SKM-1 (cell line): ENCODE measurements around the gene CCNJL.
A peak's percentile ranks its signal among the peaks of the same experiment; 100 is the strongest.

Source experiments
- DNase-seq: peaks from one replicate; lab custom pipeline; 2025; ENCODE audit not compliant: unreplicated experiment; lab: John Stamatoyannopoulos, UW

Gene CCNJL

GRCh38 chr5:160333721-160334120 is 21.4 kb upstream of the CCNJL start:
- DNase-seq, result peak; percentile 36

DNA sequence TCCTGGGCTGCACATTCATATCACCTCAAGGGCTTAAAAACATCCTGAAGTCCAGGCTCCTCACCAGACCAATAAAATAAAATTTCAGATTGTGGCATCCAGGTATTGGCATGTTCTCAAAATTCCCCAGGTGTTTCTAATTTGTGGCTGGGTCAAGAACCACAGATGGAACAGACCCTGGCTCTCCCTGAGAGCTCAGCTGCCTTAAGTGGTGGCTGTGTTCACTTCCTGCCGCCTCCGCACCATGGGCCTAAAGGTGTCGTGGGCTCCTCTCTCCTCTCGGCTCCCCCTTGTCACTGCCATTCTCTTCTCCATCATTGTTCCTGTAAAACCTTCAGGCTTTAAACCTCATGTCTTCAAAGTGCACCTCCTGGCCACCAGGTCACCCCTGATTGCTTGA is 17.8 kb upstream of the CCNJL start:
- no peak for DNase-seq

- DNase-seq, result no peak
Measured at GRCh38 chr5:160327818-160328217, 15.5 kb upstream of the CCNJL start.

DNA sequence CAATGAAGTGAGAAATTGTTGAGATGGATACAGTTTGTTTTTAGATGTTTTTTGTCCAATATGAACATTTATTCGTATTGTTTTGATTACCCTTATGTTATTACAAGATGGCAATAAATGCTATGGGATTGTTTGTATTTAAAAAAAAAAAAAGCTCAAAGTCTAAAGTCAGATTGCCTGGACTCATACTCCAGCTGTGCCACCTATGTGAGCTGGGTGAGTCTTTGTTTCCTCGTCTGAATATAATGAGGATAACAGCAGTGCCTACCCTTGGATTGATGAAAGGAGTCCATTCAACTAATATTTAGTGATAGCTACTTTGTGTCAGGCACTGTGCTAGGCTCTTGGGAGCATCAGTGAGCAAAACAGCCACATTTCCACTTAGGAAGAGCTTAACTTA is 14.6 kb upstream of the CCNJL start:
- DNase-seq, result no peak

DNA sequence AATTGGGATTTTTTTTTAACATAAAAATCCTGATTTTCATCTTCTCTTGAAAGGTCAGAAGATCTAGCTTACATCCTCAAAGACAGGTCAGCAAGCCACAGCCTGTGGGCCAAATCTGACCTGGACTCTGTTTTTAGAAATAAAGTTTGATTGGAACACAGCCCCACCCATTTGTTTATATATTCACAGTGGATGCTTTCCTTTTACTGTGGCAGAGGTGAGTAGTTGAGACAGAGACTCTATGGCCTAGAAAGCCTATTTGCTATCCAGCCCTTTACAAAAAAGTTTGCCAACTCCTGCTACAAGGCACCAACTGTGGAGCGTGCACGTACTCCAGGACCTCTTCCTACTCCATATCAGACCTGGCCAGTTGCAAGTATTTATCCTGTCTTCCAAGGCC is 13.4 kb upstream of the CCNJL start:
- DNase-seq, result no peak

GRCh38 chr5:160324886-160325285 is 12.5 kb upstream of the CCNJL start:
- DNase-seq, result peak; percentile 35

- DNase-seq, result peak; percentile 39
Measured at GRCh38 chr5:160318409-160318808, 6.0 kb upstream of the CCNJL start.

DNA sequence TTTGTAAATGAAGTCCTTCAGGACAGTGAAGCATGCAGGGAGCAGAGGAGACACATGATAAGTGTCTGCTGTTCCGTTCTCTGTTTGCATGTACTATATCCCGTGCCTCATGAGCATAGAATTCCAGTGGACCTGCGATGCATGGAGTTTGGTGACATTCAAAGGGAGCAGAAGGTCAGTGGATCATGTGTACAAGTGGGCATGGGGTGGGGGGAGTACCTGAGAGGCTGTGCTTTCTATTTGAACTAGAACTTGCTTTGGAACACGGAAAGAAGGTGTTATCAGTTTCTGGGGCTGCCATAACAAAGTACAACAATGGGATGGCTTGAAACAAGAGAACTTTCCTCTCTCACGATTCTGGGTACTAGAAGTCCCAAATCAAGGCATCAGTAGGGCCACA is 5.1 kb upstream of the CCNJL start:
- DNase-seq, result no peak

DNA sequence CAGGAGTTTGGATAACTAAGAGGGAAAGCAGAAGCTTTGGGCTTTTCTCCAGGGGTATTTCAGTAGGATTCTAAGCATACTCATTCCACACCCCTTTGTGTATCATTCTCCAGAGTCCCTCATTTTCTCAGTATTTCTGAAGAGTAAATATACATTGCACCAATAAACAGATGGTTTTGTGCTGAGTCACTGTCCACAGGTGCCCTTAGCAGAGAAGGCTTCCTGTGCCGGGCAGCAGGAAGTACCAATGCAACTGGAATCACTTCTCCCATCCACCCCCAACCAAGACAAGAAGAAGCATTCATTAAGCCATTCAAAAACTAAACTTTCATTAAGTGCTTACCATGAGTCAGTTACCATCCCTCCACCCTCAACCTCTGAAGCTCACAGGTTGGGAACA is 3.6 kb upstream of the CCNJL start:
- DNase-seq, result no peak

GRCh38 chr5:160312960-160313727 is 780 bp upstream of the CCNJL start:
- DNase-seq, result no peak

DNA sequence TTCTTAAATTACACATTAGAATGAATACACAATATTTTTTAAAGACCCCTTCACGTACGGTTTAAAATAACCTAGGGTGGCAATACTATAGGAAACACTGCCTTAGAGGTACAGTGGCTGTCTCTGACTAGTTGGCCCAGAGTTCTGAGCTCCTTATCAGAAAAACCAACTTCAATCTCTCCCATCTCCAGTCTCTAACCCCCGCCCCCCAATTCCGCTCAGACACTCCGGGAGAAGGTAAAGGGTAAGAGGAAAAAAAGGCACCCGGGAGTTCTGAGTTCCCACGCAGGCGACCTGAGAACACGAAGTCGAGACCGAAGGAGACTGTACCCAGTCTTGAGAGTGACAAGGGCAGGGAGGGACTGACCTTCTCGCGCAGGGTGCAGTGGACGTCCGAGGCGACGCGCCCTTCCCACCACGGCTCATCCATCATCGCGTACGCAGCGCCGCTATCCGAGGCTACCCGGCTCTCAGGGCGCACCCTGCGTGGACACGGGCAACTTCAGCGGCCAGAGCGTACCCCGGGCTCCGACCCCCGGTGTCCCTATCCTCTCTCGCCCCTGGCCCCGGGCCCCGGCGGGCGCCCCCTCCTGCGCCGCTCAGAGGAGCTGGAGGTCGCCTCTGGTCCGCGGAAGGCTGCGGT is 752 bp downstream of the CCNJL start:
- no peak for DNase-seq

- no peak for DNase-seq
Measured at GRCh38 chr5:160310552-160311295, 1.6 kb downstream of the CCNJL start.

DNA sequence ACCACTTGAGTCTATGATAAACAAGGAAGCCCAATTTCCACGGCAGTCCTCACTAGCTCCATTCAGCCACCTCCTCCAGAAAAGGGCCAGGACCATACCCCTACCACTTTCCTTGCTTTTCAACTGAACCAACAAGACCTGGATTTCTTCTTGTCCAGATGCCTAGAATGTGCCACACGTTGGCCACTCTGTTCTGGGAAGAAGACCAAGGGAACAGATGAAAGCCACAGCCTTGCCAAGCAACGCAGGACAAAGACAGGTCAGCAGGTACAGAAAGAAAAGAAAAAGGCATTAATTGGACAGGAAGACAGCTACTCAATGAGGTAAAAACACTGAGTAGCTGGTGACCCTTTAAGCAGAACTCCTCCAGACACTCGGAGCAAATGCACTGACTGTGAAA is 2.2 kb downstream of the CCNJL start:
- DNase-seq, result no peak

DNA sequence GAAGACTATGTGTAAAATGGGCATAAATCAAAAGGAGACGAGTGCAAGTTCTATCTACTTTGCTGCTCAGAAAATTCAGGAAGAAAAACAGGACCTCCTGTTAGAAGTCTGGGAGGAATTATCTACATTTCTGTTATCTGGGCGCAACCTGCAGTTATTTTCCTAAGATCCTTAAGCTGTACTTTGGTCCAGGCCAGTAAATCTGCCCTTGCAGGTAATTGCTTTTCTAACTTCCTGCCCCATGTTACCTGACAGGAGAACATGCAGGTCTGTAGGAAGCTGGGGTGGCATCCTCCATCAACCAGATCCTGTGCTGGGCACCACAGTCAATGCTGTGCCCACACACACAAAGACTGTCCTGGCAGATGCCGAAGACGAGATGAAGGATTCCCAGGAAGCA is 5.7 kb downstream of the CCNJL start:
- DNase-seq, result no peak

- DNase-seq, result no peak
Measured at GRCh38 chr5:160305319-160305718, 7.0 kb downstream of the CCNJL start.

DNA sequence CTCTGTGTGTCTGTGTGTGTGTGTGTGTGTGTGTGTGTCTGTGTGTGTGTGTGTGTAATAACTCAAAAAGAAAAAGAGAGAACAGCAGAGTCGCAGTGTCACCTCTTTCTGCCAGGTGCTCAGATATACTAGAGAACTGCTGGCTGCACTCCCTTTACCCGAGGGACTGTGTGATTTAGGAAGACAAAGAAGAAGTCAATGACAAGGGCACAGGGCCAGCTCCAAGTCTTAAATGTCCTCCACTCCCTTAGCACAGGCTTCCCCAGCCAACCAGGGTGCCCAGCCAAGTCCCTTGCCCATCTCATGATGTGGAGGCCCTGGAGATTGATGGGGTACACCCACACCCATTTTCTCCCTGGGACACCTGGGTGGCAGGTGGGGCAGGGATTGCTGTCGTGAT is 8.7 kb downstream of the CCNJL start:
- no peak for DNase-seq

DNA sequence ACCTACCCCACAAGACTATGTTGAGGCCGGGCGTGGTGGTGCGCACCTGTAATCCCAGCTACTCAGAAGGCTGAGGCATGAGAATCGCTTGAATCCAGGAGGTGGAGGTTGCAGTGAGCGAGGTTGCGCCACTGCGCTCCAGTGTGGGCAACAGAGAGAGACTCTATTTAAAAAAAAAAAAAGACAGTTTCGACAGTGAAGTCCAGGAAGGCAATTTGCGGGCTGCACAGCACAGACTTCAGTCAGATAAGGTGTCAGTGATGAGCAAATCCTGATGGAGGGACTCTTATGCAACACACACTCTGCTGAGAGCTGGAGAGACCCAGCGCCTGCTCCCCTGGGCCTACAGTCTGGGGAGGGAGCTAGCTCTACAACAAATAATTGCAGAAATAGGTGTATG is 14.2 kb downstream of the CCNJL start:
- peak; percentile 96 for DNase-seq

GRCh38 chr5:160297776-160298175 is 14.6 kb downstream of the CCNJL start:
- DNase-seq, result no peak

GRCh38 chr5:160297004-160297403 is 15.4 kb downstream of the CCNJL start:
- no peak for DNase-seq

GRCh38 chr5:160296496-160296895 is 15.9 kb downstream of the CCNJL start:
- no peak for DNase-seq

GRCh38 chr5:160293901-160294561 is 18.3 kb downstream of the CCNJL start:
- DNase-seq, result peak; percentile 95

GRCh38 chr5:160293386-160293785 is 19.0 kb downstream of the CCNJL start:
- no peak for DNase-seq
